Hair follicular keratinocyte (primary cell): ENCODE measurements around the gene PIK3CA. TPM values are rescaled to one million over a fixed set of nuclear protein-coding genes. Genes with fewer than 3 reads are reported as not detected.

Experiments used
- total RNA-seq: library from RNA; depleted of rRNA; stranded (reverse); fragments of >200 nt; gene quantifications from 2 replicates; pipeline ENCODE4 v1.2.3, GENCODE V29; 2015

Gene PIK3CA
- total RNA-seq, result 8.1 and 9.4 TPM in 2 replicates

GRCh38 chr3:179147873-179148615, at the start of gene PIK3CA:
Gene PIK3CA, plus strand, starts transcription at chr3:179148357. Its CDS starts 50,469 bp downstream, at chr3:179198826.

GRCh38 chr3:179250803-179251476, 102.8 kb downstream of the PIK3CA start, which contains the start of gene KCNMB3:
Gene KCNMB3, minus strand, starts transcription at chr3:179251114. Its CDS starts 124 bp downstream, at chr3:179250990.

Other genes starting within 250 kb of the PIK3CA start
- gene ZMAT3, start 76.5 kb upstream of the PIK3CA start, total RNA-seq, result 7.5 and 11.6 TPM in 2 replicates
- gene KCNMB3, start 102.8 kb downstream of the PIK3CA start, total RNA-seq, result 0.11 and 0.16 TPM in 2 replicates
- 24.4 and 31.3 TPM in 2 replicates for gene ZNF639, start 174.7 kb downstream of the PIK3CA start, total RNA-seq
- gene MFN1, start 199.4 kb downstream of the PIK3CA start, total RNA-seq, result 29.3 and 39.2 TPM in 2 replicates